RWPE2 (cell line): Measurements from ENCODE around the gene ROBO1.

ENCODE experiments used
- ATAC-seq: fragments of 200-7000 bp; cut with Tn5 transposase; 3 replicates; pipeline ENCODE4 v1.9.1; 2021; ENCODE audit warnings: low read depth
- DNase-seq: peaks from one replicate; pipeline ENCODE4 v3.0.0-alpha.2; 2020; ENCODE audit warnings: low spot score
- H3K27ac ChIP-seq: fragments of 450-650 bp; 2 replicates; pipeline ENCODE4 v1.5.1; 2017; ENCODE audit warnings: mild to moderate bottlenecking; ENCODE audit not compliant: poor library complexity, severe bottlenecking
- H3K27me3 ChIP-seq: fragments of 250-450 bp; sonication (Bioruptor Pico); 2 replicates; pipeline ENCODE4 v1.5.1; 2021; ENCODE audit warnings: mild to moderate bottlenecking, moderate library complexity; ENCODE audit not compliant: insufficient read depth, poor library complexity, severe bottlenecking
- H3K36me3 ChIP-seq: fragments of 250-450 bp; sonication (Bioruptor Pico); 2 replicates; pipeline ENCODE4 v1.5.1; 2020; ENCODE audit warnings: low read depth, mild to moderate bottlenecking, moderate library complexity
- H3K4me1 ChIP-seq: fragments of 250-450 bp; sonication (Bioruptor Pico); 2 replicates; pipeline ENCODE4 v1.5.1; 2021; ENCODE audit warnings: mild to moderate bottlenecking, moderate library complexity; ENCODE audit not compliant: insufficient read depth, poor library complexity, severe bottlenecking
- H3K4me3 ChIP-seq: fragments of 250-450 bp; sonication (Bioruptor Pico); 2 replicates; pipeline ENCODE4 v1.5.1; 2021; ENCODE audit warnings: mild to moderate bottlenecking, moderate library complexity; ENCODE audit not compliant: severe bottlenecking
- H3K9me3 ChIP-seq: fragments of 250-450 bp; sonication (Bioruptor Pico); 2 replicates; pipeline ENCODE4 v1.5.1; 2021; ENCODE audit warnings: mild to moderate bottlenecking, moderate library complexity; ENCODE audit not compliant: severe bottlenecking
- TF ChIP-seq, protein P1 (sequence below): fragments of 450-650 bp; IDR thresholded peaks from one replicate; pipeline ENCODE4 v1.5.1; 2017; ENCODE audit warnings: mild to moderate bottlenecking, moderate library complexity; ENCODE audit not compliant: poor library complexity, severe bottlenecking

ROBO1 gene

DNA sequence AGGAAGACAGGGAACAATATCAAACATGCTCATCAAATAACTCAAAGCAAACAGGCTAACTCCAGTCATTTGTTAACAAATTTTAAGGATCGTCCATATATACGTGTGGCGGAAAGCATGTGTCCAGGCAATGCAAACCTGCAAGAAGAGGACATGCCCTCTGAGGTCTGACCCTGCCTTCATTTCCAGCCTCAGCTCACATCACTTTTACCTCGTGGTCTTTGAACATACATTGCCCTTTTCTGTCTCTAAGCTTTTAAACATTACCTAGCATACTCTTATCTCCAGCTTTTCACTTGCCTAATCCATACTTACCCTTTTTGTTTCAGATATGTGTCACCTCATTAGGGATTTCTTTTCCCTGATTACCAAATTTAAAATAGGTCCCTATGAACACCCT, 944.4 kb downstream of the ROBO1 start:
- H3K27ac ChIP-seq, result no peak overlapping the region
- peaks cover 11% of the 10 kb centered on the region for H3K4me1 ChIP-seq
- no peaks in the 10 kb centered on the region for H3K36me3 ChIP-seq
- DNase-seq, result no peak
- H3K9me3 ChIP-seq, result no peaks in the 10 kb centered on the region
- no peaks in the 10 kb centered on the region for H3K27me3 ChIP-seq
- TF ChIP-seq, protein P1, sequence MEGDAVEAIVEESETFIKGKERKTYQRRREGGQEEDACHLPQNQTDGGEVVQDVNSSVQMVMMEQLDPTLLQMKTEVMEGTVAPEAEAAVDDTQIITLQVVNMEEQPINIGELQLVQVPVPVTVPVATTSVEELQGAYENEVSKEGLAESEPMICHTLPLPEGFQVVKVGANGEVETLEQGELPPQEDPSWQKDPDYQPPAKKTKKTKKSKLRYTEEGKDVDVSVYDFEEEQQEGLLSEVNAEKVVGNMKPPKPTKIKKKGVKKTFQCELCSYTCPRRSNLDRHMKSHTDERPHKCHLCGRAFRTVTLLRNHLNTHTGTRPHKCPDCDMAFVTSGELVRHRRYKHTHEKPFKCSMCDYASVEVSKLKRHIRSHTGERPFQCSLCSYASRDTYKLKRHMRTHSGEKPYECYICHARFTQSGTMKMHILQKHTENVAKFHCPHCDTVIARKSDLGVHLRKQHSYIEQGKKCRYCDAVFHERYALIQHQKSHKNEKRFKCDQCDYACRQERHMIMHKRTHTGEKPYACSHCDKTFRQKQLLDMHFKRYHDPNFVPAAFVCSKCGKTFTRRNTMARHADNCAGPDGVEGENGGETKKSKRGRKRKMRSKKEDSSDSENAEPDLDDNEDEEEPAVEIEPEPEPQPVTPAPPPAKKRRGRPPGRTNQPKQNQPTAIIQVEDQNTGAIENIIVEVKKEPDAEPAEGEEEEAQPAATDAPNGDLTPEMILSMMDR, result no peak
- no peak for ATAC-seq
- H3K4me3 ChIP-seq, result no peak overlapping the region

GRCh38 chr3:78822726-78823125, 945.1 kb downstream of the ROBO1 start:
- Histone ChIP-seq H3K4me1 (peaks cover 11% of the 10 kb centered on the region), H3K27ac (no peak overlapping the region), H3K4me3 (no peak overlapping the region), H3K9me3 (no peaks in the 10 kb centered on the region), H3K36me3 (no peaks in the 10 kb centered on the region), H3K27me3 (no peaks in the 10 kb centered on the region)
- no peak for DNase-seq
- TF ChIP-seq, protein P1, result no peak
- no peak for ATAC-seq

GRCh38 chr3:78820542-78820941, 947.3 kb downstream of the ROBO1 start:
- H3K9me3 ChIP-seq, result no peaks in the 10 kb centered on the region
- H3K27me3 ChIP-seq, result no peaks in the 10 kb centered on the region
- H3K4me3 ChIP-seq, result no peak overlapping the region
- DNase-seq, result no peak
- no peak overlapping the region for H3K27ac ChIP-seq
- ATAC-seq, result no peak
- H3K4me1 ChIP-seq, result peaks cover 11% of the 10 kb centered on the region
- no peaks in the 10 kb centered on the region for H3K36me3 ChIP-seq
- TF ChIP-seq, protein P1, result no peak

DNA sequence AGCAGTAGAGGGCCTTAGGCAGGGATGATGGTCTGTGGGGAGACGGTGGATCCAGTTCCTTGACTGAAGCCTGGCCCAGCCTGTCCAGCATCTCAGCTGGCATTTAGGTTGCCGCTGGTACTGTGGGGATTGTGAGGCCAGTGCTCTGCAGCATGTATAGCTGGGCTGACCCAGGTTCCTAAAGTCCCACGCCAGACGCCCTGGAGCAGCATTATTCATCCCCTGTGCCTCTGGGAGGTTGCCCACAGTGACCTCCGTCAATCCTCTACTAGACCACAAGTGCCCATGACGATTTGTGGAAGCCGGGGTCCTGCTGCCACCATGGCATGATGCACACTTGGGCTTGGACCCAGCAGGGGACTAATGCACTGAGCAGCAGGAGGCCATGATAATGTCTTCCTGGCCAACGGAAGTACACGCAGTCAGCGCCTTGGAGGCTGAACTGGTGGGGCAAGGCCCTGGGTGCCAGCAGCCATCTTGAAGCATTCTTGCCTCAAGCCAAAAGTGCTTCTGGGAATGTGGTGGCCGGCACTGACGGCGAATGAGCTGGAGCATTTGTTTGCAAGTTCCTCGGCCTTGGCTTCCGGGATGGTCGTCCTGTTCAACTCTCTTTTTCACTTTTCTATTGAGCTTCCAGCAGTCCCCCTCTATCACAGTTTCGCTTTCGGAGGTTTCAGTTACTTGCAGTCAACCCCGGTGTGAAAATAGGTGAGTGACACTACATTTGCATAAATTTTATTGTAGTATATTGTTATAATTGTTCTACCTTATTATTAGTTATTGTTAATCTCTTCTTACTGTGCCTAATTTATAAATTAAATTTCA, 949.4 kb downstream of the ROBO1 start:
- no peak overlapping the region for H3K4me3 ChIP-seq
- ATAC-seq (no peak), DNase-seq (no peak)
- no peaks in the 10 kb centered on the region for H3K27me3 ChIP-seq
- H3K36me3 ChIP-seq, result no peaks in the 10 kb centered on the region
- TF ChIP-seq, protein P1, result no peak
- no peak overlapping the region for H3K27ac ChIP-seq
- peaks cover under 1% of the 10 kb centered on the region for H3K4me1 ChIP-seq
- no peaks in the 10 kb centered on the region for H3K9me3 ChIP-seq

GRCh38 chr3:78814893-78815562, 952.8 kb downstream of the ROBO1 start:
- no peak overlapping the region for H3K27ac ChIP-seq
- DNase-seq (no peak), ATAC-seq (no peak)
- H3K4me1 ChIP-seq, result no peaks in the 10 kb centered on the region
- no peaks in the 10 kb centered on the region for H3K9me3 ChIP-seq
- no peak overlapping the region for H3K4me3 ChIP-seq
- TF ChIP-seq, protein P1, result no peak
- no peaks in the 10 kb centered on the region for H3K36me3 ChIP-seq
- H3K27me3 ChIP-seq, result no peaks in the 10 kb centered on the region
